HEK293 (cell line): ENCODE results near the gene POLA2.

Source experiments
- CTCF ChIP-seq: fragments of 450-650 bp; formaldehyde crosslinking; IDR thresholded peaks from 2 replicates; pipeline ENCODE4 v1.5.1; 2016; ENCODE audit warnings: missing biosample characterization, missing genetic modification characterization
- ZNF114 ChIP-seq: fragments of 450-650 bp; formaldehyde crosslinking; IDR thresholded peaks from 2 replicates; pipeline ENCODE4 v1.5.0; 2017; ENCODE audit warnings: missing biosample characterization, missing genetic modification characterization
- ZNF239 ChIP-seq: fragments of 450-650 bp; formaldehyde crosslinking; IDR thresholded peaks from 2 replicates; pipeline ENCODE4 v1.5.1; 2016; ENCODE audit warnings: missing biosample characterization, missing genetic modification characterization
- ZNF654 ChIP-seq: fragments of 450-650 bp; formaldehyde crosslinking; IDR thresholded peaks from 2 replicates; pipeline ENCODE4 v1.5.1; 2016; ENCODE audit warnings: low read depth, missing biosample characterization, missing genetic modification characterization

- no peak for TF ChIP-seq CTCF (tag by site-specific recombination)
- TF ChIP-seq ZNF239 (tag by site-specific recombination) = no peak
- no peak for TF ChIP-seq ZNF114 (tag by site-specific recombination)
- TF ChIP-seq ZNF654 (tag by site-specific recombination) = no peak
Observed at GRCh38 chr11:65338676-65339075, 76.9 kb downstream of the POLA2 start.
